Lower lobe of right lung (tissue), 2 donors: ENCODE results near the gene SPATA2. TPM values are rescaled to one million over a fixed set of nuclear protein-coding genes. Genes with fewer than 3 reads are reported as not detected.

ENCODE experiments used
- ATAC-seq, 2 donors: fragments of 200-7000 bp; cut with Tn5 transposase; one replicate each; pipeline ENCODE4 v1.9.1; 2020 to 2022; ENCODE audit warnings: mild to moderate bottlenecking in 2 of 2, moderate library complexity in 2 of 2
- DNase-seq: peaks from one replicate; pipeline ENCODE4 v3.0.0-alpha.2; 2020
- H3K27ac ChIP-seq: fragments of 200-600 bp; one replicate; pipeline ENCODE4 v1.8.0; 2022
- H3K27me3 ChIP-seq: fragments of 200-600 bp; one replicate; pipeline ENCODE4 v1.8.0; 2022; ENCODE audit warnings: low read depth
- H3K36me3 ChIP-seq: fragments of 200-600 bp; one replicate; pipeline ENCODE4 v1.8.0; 2022; ENCODE audit warnings: mild to moderate bottlenecking
- H3K4me1 ChIP-seq: fragments of 200-600 bp; one replicate; pipeline ENCODE4 v1.8.0; 2022
- H3K4me3 ChIP-seq: fragments of 200-600 bp; one replicate; pipeline ENCODE4 v1.8.0; 2022; ENCODE audit warnings: mild to moderate bottlenecking
- H3K9me3 ChIP-seq: fragments of 200-600 bp; one replicate; pipeline ENCODE4 v1.8.0; 2022
- CTCF ChIP-seq: fragments of 200-600 bp; IDR thresholded peaks from one replicate; pipeline ENCODE4 v1.8.0; 2022; ENCODE audit warnings: antibody characterized with exemption, mild to moderate bottlenecking
- intact Hi-C: fragments of 100-400 bp; cut with DNase I; formaldehyde crosslinking; loops from one replicate; pipeline ENCODE4 v1.11.0; 2022
- total RNA-seq: library from RNA; stranded (reverse); fragmentation: NEBNext Ultra II Directional; extraction: Animal tissue kit (Norgen Biotek cat#: 25700); gene quantifications from one replicate; pipeline ENCODE4 v1.2.1, GENCODE V29; 2021
- donor health status: DM: no; HTN: yes; CAD: no; lungs with severe emphysema.

Gene SPATA2
- total RNA-seq, 1 donor from 2014 or later = 7.2 TPM

GRCh38 chr20:49894073-49894470 is 21.3 kb downstream of the SPATA2 start:
- Histone ChIP-seq H3K4me1 (peaks cover 55% of the 10 kb centered on the region), H3K4me3 (peak overlapping the region; percentile 7), H3K36me3 (no peaks in the 10 kb centered on the region), H3K27ac (peak overlapping the region; percentile 33), H3K27me3 (no peaks in the 10 kb centered on the region), H3K9me3 (no peaks in the 10 kb centered on the region)
- peak in 1 of 2 donors; percentile 9 for ATAC-seq
- no peak for DNase-seq
- intact Hi-C loops = no loop called here
- TF ChIP-seq CTCF = no peak

GRCh38 chr20:49893242-49894072 is 21.9 kb downstream of the SPATA2 start:
- Histone ChIP-seq H3K27me3 (no peaks in the 10 kb centered on the region), H3K4me3 (peak overlapping the region; percentile 7), H3K4me1 (peaks cover 61% of the 10 kb centered on the region), H3K27ac (peak overlapping the region; percentile 33), H3K9me3 (no peaks in the 10 kb centered on the region), H3K36me3 (peaks cover 5% of the 10 kb centered on the region)
- TF ChIP-seq CTCF = no peak
- ATAC-seq = no peak
- no peak for DNase-seq
- intact Hi-C loops = no loop called here

GRCh38 chr20:49892817-49893216 is 22.5 kb downstream of the SPATA2 start:
- intact Hi-C loops = no loop called here
- Histone ChIP-seq H3K9me3 (no peaks in the 10 kb centered on the region), H3K27ac (no peak overlapping the region), H3K4me3 (no peak overlapping the region), H3K36me3 (peaks cover 12% of the 10 kb centered on the region), H3K27me3 (no peaks in the 10 kb centered on the region), H3K4me1 (peaks cover 68% of the 10 kb centered on the region)
- TF ChIP-seq CTCF = no peak
- no peak for ATAC-seq
- peak; percentile 32 for DNase-seq

DNA sequence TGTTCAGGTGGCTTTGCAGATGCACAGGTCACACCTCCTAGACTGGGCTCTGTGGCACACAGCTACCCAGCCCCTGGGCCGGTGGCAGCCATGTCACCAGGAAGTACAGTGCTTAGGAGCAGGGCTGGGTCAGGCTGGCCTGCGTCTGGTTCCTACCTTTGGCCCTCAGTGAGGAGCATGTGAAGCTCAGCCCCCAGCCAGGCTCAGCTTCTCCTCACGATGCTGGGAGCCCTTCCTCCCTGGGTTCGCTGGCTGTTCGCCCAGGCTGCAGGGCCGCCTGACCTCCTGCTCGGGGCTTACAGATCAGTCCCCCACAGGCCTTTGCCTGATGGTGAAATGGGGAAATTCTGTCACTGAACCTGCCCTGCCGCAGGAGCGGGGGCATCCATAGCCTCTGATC is 23.1 kb downstream of the SPATA2 start:
- Histone ChIP-seq H3K4me3 (no peak overlapping the region), H3K27me3 (no peaks in the 10 kb centered on the region), H3K27ac (no peak overlapping the region), H3K36me3 (peaks cover 16% of the 10 kb centered on the region), H3K9me3 (no peaks in the 10 kb centered on the region), H3K4me1 (peaks cover 73% of the 10 kb centered on the region)
- intact Hi-C loops = no loop called here
- no peak for TF ChIP-seq CTCF
- DNase-seq (no peak), ATAC-seq (no peak)

- Histone ChIP-seq H3K36me3 (peaks cover 22% of the 10 kb centered on the region), H3K4me3 (no peak overlapping the region), H3K4me1 (peaks cover 80% of the 10 kb centered on the region), H3K27ac (no peak overlapping the region), H3K9me3 (no peaks in the 10 kb centered on the region), H3K27me3 (no peaks in the 10 kb centered on the region)
- DNase-seq (no peak), ATAC-seq (no peak)
- no peak for TF ChIP-seq CTCF
- intact Hi-C loops = no loop called here
These were observed 23.7 kb downstream of the SPATA2 start for GRCh38 chr20:49891476-49892110.
